Smooth muscle cell (in vitro differentiated cells): ENCODE results near the gene UTF1. TPM values are rescaled to one million over a fixed set of nuclear protein-coding genes. Genes with fewer than 3 reads are reported as not detected.

Source experiments
- DNase-seq: peaks from one replicate; lab custom pipeline; 2025; ENCODE audit not compliant: unreplicated experiment; lab: John Stamatoyannopoulos, UW
- H2AFZ ChIP-seq: fragments of 200-600 bp; sonication (generic); 2 replicates; pipeline ENCODE4 v1.6.0; 2016; ENCODE audit warnings: antibody characterized with exemption, low read depth, mild to moderate bottlenecking
- H3F3A ChIP-seq: fragments of 200-600 bp; sonication (generic); 2 replicates; pipeline ENCODE4 v1.6.0; 2017; ENCODE audit warnings: antibody characterized with exemption, low read depth
- H3K27ac ChIP-seq: fragments of 200-600 bp; sonication (generic); 2 replicates; pipeline ENCODE4 v1.5.1; 2016; ENCODE audit warnings: low read depth, mild to moderate bottlenecking
- H3K27me3 ChIP-seq: fragments of 200-600 bp; sonication (generic); 2 replicates; pipeline ENCODE4 v1.6.1; 2016; ENCODE audit warnings: low read depth, mild to moderate bottlenecking
- H3K36me3 ChIP-seq: fragments of 200-600 bp; sonication (generic); 2 replicates; pipeline ENCODE4 v1.5.1; 2016; ENCODE audit warnings: low read depth
- H3K4me1 ChIP-seq: fragments of 200-600 bp; sonication (generic); 2 replicates; pipeline ENCODE4 v1.5.1; 2016; ENCODE audit warnings: low read depth
- H3K4me2 ChIP-seq: fragments of 200-600 bp; sonication (generic); 2 replicates; pipeline ENCODE4 v1.6.0; 2016; ENCODE audit warnings: mild to moderate bottlenecking
- H3K4me3 ChIP-seq: fragments of 200-600 bp; sonication (generic); 2 replicates; pipeline ENCODE4 v1.5.1; 2016; ENCODE audit warnings: mild to moderate bottlenecking
- H3K79me2 ChIP-seq: fragments of 200-600 bp; sonication (generic); 2 replicates; pipeline ENCODE4 v1.6.0; 2016; ENCODE audit warnings: low read depth, mild to moderate bottlenecking
- H3K9ac ChIP-seq: fragments of 200-600 bp; sonication (generic); 2 replicates; pipeline ENCODE4 v1.6.0; 2016; ENCODE audit warnings: low read depth
- H3K9me3 ChIP-seq: fragments of 200-600 bp; sonication (generic); replicated peaks from 2 replicates; pipeline ENCODE4 v1.5.1; 2016; ENCODE audit warnings: low read depth
- H4K20me1 ChIP-seq: fragments of 200-600 bp; sonication (generic); 2 replicates; pipeline ENCODE4 v1.6.0; 2016; ENCODE audit warnings: low read depth
- CTCF ChIP-seq: fragments of 200-600 bp; sonication (generic); IDR thresholded peaks from 2 replicates; pipeline ENCODE4 v1.5.1; 2017; ENCODE audit warnings: borderline replicate concordance, mild to moderate bottlenecking, antibody characterized with exemption; ENCODE audit not compliant: insufficient read depth, poor library complexity, severe bottlenecking
- WGBS: methylation state at CpG from one replicate; pipeline ENCODE4 v1.1.7; 2016; ENCODE audit warnings: low lambda C conversion rate; 5-methylcytosine and 5-hydroxymethylcytosine counted together
- polyA plus RNA-seq: library from polyadenylated mRNA; unstranded; fragments of >200 nt; fragmentation: Nextera tagmentation; extraction: Ambion mirVana; gene quantifications from 2 replicates; pipeline ENCODE4 v1.2.1, GENCODE V29; 2016
- total RNA-seq: library from RNA; depleted of rRNA; stranded (reverse); fragments of >200 nt; gene quantifications from 2 replicates; pipeline ENCODE4 v1.2.3, GENCODE V29; 2014

Gene UTF1
- total RNA-seq (not detected in 2 replicates), polyA plus RNA-seq (not detected in 2 replicates)

DNA sequence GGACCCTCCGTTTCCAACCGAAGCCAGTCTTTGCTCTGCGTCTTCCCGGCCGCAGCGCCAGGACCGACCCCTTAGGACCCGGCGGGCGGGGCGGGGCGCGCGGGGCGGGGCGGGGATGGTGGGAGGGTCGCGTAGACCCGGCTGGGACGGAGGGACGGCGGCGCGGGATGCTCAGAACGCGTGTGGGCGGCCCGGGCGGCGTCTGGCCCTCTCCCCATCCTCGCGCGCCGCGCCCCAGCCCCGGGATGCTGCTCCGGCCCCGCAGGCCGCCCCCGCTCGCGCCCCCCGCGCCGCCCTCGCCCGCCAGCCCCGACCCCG, at the start of gene UTF1:
Gene UTF1, plus strand, starts transcription at position 174 of the 318 bp plus-strand sequence. Its CDS starts 72 bp downstream, at position 246.
- no peak within 1 kb of the TSS for H3K9ac ChIP-seq
- WGBS, result 1% methylated on average over 20 of the region's 49 CpGs
- no peaks in the 10 kb centered on the region for H3F3A ChIP-seq
- no peak for TF ChIP-seq CTCF
- H3K36me3 ChIP-seq, result no peaks in the 10 kb centered on the region
- DNase-seq, result no peak
- H3K9me3 ChIP-seq, result no peaks in the 10 kb centered on the region
- no peaks in the 10 kb centered on the region for H3K79me2 ChIP-seq
- H2AFZ ChIP-seq, result no peak within 1 kb of the TSS
- peak within 1 kb of the TSS; percentile 54 for H3K4me2 ChIP-seq
- no peak within 1 kb of the TSS for H3K4me3 ChIP-seq
- H4K20me1 ChIP-seq, result no peaks in the 10 kb centered on the region
- peaks cover 76% of the 10 kb centered on the region for H3K27me3 ChIP-seq
- H3K27ac ChIP-seq, result no peak within 1 kb of the TSS
- H3K4me1 ChIP-seq, result no peaks in the 10 kb centered on the region

- H3K36me3 ChIP-seq, result no peaks in the 10 kb centered on the region
- no peak overlapping the region for H3K9ac ChIP-seq
- no peaks in the 10 kb centered on the region for H4K20me1 ChIP-seq
- H2AFZ ChIP-seq, result no peak overlapping the region
- H3K4me1 ChIP-seq, result no peaks in the 10 kb centered on the region
- DNase-seq, result no peak
- H3K4me2 ChIP-seq, result no peak overlapping the region
- 95% methylated on average over 23 of the region's 23 CpGs for WGBS
- H3K27ac ChIP-seq, result no peak overlapping the region
- no peaks in the 10 kb centered on the region for H3K27me3 ChIP-seq
- no peaks in the 10 kb centered on the region for H3K79me2 ChIP-seq
- H3F3A ChIP-seq, result no peaks in the 10 kb centered on the region
- H3K9me3 ChIP-seq, result no peaks in the 10 kb centered on the region
- no peak for TF ChIP-seq CTCF
- H3K4me3 ChIP-seq, result no peak overlapping the region
Observed at GRCh38 chr10:133180965-133181639, 48.9 kb upstream of the UTF1 start.

DNA sequence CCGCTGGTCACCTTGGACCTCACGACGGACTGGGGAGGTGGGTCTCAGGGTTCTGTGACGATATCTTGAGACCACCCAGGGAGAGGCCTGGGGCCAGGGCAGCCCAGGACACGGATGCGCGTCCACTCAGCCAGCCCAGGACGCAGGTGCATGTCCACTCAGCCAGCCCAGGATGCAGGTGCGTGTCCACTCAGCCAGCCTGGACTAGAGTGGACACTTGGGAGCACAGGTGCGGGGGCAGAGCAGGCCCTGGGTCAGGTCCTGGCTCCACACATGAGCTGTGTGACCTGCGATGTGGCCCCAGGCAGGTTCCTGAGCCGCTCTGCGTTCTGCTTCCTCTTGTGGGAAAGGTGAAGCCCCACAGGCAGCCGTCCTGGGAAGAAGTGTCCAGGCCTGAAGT, 47.8 kb upstream of the UTF1 start:
- H3K4me3 ChIP-seq, result no peak overlapping the region
- H3K36me3 ChIP-seq, result no peaks in the 10 kb centered on the region
- H3K4me2 ChIP-seq, result no peak overlapping the region
- no peaks in the 10 kb centered on the region for H3K27me3 ChIP-seq
- DNase-seq, result no peak
- H3K9ac ChIP-seq, result no peak overlapping the region
- WGBS, result 86% methylated on average over 14 of the region's 14 CpGs
- H3K27ac ChIP-seq, result no peak overlapping the region
- H3F3A ChIP-seq, result no peaks in the 10 kb centered on the region
- H3K9me3 ChIP-seq, result no peaks in the 10 kb centered on the region
- H3K79me2 ChIP-seq, result no peaks in the 10 kb centered on the region
- no peak overlapping the region for H2AFZ ChIP-seq
- H4K20me1 ChIP-seq, result no peaks in the 10 kb centered on the region
- no peaks in the 10 kb centered on the region for H3K4me1 ChIP-seq
- no peak for TF ChIP-seq CTCF
